UCSD-AML1 (cell line): Measurements from ENCODE around the gene DHRS12.
A peak's percentile ranks its signal among the peaks of the same experiment; 100 is the strongest.

Experiments used
- DNase-seq: peaks from one replicate; lab custom pipeline; 2025; ENCODE audit not compliant: unreplicated experiment; lab: John Stamatoyannopoulos, UW

DHRS12 gene

DNA sequence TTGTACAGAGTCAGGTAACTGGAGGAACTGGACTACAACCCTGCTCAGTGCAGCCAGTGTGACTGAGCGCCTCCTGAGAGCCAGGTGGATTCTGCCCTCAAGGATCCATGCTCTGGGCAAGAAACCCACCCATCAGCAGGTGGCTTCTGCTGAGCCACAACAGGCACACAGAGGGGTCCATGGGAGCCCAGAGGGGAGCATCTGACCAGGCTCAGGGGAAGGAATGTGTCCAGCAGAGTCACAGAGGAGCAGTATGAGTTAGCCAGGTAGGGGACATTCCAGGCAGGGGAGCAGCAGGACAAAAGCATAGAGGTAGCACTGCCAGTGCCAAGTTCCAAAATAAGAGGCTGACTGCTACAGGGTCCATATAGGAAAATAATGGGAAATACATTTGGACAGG is 19.9 kb downstream of the DHRS12 start:
- DNase-seq = no peak

GRCh38 chr13:51783428-51784094 is 20.4 kb downstream of the DHRS12 start:
- no peak for DNase-seq

DNA sequence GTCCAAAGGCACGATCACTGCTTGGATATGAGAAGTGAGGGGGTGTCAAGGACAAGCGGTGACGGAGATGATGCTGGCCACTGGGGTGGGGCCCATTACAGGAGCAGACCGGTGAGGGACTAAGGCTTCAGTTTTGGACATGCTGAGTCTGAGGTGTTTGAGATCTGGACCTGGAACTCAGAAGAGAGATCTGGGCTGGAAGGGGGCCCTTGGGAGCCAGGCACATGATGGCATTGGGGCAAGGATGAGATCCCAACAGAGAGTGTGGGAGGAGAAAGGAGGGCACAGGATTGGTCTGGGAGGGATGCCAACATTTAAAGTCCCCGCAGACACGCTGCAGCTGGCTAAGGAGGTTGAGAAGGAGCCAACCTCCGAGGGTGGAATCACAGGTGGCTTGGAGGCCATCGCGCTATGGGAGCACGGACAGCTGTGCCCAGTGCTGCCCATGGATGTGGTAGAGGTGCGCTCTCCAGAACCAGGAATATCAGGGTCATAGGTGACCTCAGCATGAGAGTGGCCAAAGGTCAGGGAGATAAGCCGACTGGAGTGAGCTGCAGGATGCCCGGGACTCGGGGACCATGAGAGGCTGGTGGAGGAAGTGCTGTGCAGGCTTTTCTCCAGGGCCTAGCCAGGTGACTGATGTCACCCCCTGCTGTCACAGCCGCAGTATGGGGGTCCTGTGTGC is 21.8 kb downstream of the DHRS12 start:
- DNase-seq = no peak

DNA sequence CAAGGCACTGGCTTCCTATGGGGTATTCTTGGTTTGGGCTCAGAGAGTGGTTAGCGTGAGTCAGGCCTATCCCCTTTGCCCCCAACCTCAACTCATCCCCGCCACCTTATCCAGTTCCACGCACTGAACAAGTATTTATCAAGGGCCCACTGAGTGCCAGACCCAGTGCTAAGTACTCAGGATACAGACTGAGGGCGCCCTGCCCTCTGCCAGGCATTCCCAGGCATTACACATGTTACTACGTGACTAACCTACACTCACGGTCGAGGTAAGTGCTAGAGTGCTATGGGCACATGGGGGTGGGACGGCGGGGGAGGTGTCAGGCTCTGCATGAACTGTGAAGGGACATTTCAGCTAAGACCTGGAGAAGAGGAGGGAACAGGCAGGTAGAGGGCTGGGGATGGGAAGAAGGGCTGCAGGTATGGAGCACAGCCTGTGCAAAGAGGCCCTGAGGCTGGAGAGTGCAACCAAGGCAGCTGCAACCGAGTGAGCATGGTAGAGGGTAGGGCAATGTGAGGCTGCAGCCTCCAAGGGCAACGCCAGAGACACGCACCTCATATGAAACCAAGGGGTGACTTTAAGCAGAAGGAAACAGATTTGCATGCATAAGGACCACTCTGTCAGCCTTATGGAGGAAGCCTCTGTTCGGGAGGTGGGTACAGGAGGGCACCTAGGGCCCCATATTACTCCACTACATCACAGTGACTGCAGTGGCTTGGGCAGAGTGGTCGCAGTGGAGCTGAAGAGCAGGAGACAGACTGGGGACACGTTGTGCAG is 22.5 kb downstream of the DHRS12 start:
- DNase-seq = peak; percentile 52

GRCh38 chr13:51780099-51780498 is 23.9 kb downstream of the DHRS12 start:
- DNase-seq = no peak

- DNase-seq = no peak
Observed at GRCh38 chr13:51778392-51778791, 25.6 kb downstream of the DHRS12 start.

GRCh38 chr13:51777921-51778320 is 26.0 kb downstream of the DHRS12 start:
- DNase-seq = no peak

GRCh38 chr13:51776179-51776578 is 27.8 kb downstream of the DHRS12 start:
- no peak for DNase-seq

DNA sequence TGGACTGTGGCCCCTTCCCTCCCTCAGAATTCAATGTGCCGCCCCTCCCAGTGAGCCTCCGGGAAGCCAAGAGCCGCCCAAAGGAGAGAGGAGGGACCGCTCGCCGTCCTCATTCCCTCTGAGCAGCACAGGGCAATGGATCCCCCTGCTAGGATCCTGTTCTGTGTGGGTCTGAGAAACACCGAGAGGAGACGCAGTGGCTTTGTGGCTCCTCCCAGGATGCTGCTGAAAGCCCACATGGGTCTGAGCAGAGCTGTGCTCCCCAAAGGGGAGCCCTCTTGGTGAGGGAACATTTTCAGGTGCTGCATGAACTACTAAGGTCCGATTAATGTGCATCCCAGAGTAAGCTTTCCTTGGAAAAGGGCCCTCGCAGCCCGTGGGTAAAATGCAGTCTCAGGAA is 30.4 kb downstream of the DHRS12 start:
- DNase-seq = no peak

DNA sequence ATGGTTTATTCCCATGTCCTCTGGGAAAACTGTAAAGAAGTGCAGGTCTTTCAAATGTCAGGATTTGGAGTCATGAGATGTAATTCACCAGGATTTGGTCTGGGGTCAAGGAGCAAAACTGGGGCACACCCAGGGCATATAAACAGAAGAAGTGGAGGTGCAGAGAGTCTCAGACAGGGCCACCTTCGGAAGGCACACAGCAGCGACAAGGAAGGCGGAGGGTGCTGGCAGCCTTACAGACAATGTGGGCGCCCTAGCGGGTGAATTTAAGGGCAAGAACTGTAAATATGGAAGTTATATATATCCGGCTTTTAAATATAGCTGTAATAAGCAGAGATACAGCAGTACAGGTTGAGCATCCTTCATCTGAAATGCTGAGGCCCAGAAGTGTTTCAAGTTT is 31.2 kb downstream of the DHRS12 start:
- DNase-seq = no peak

GRCh38 chr13:51772105-51772455 is 31.9 kb downstream of the DHRS12 start:
- DNase-seq = no peak

DNA sequence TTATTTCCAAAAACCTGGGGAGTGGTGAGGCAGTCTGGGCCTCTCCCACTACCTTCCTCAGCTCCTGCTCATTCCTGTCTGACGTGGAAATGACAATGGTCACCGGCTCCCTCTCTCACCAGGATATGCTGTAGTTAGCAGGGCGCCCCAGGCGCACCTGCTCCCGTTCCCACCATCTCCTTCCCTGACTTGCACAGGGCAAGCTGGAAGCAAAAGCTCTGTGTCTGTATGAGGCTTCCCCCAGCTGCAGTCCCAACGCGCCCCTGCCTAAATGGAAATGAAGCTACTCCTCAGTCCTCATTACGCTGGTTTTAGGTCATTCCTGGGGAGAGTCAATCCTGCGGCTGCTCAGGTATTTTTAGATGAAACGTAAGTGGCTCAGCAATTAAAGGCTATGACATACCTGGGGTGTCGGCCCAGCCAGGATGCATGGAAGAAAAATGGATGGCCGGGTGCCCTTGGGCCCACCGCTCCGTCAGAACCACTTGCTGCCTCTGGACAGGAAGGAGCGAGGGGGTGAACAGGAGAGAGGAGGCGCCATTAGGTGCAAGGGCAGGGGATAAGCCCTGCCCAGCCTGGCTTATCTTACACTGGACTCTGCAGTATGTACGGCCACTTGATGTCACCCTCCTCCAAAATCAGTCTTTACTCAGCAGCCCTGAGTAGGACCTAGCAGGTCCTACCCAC is 32.4 kb downstream of the DHRS12 start:
- no peak for DNase-seq

DNA sequence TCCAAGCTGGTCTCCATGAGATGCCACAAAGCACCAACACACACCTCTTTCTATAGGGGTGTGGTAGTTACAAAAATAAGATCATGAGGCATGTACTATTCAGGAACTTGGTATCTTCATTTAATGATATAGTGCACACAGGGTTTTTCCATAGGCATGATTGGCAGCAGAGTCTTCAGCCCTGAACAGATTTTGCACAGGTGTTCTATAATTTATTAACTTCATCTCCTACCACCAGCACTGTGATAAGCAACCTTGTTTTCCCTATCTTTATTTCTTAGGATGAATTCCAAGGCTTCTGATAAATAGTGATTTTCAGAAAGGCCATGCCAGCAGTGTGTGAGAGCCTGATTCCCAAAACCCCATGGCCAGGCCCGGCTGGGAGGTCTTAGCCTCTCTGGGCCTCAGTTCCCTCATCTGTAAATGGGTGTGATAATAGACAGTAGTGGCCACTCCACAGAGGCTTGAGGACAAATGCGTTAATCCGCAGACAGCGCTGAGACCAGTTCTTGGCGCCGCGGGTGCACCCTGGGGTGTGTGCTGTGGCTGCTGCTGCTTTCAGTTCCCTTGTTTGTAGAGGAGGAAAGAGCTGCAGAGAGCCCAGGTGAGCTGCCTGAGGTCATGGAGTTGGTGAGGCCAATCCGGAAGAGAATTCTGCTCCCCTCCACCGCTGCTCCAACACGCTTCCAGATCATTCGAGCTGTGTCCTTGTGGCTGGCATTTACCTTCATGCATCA is 33.1 kb downstream of the DHRS12 start:
- no peak for DNase-seq

- DNase-seq = no peak
Observed at GRCh38 chr13:51770160-51770559, 33.8 kb downstream of the DHRS12 start.

- DNase-seq = no peak
Observed at GRCh38 chr13:51769455-51770127, 34.4 kb downstream of the DHRS12 start.

- no peak for DNase-seq
Observed at GRCh38 chr13:51768976-51769375, 35.0 kb downstream of the DHRS12 start.

DNA sequence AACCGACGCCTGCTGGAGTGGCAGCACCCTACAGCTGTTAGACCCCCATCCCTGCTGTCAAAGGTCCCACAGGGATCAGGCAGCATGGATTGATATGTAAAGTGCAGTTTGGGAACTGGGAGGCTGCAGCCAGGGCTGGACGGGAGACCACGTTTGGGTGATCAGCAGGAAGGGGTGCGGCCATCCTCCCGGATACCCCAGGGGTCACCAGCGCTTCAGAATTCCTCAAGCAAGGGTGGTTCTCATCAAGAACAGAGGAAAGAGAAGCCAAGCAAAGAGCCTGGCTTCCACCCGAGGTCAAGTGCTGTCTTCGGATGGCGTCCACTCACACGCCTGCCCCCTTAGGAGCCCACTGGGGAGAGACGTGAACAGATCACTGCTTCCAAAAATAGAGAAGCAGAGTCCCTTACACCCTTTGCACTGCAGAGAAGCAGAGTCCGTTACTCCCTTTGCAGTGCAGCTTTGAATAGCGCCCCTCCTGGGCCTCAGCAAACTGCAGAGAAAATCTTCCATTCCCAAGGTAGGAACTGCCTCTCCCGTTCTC is 35.5 kb downstream of the DHRS12 start:
- no peak for DNase-seq

GRCh38 chr13:51767100-51767499 is 36.9 kb downstream of the DHRS12 start:
- DNase-seq = no peak

DNA sequence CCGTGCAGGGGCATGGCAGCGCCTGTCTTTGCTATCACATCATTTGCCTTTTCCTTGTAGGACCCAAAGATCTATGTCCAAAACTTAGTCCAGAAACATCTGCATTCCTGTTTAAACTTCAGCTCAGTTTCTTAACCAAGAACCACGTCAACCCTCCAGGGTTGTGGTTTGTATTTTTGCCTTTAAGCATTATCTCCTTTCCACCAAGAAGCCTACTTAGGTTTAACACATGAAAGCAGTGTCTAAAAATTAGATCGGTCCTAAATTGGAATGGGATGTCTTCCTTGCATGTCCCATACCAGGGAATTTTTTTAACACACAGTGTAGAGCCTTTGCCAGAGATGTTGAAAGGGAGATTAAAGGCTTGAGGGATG is 38.8 kb downstream of the DHRS12 start:
- no peak for DNase-seq
